ENCODE measurements around the gene CT47B1.
"Not testable (repeated sequence)": the region's sequence is repeated elsewhere in the genome, so short reads cannot be mapped to it uniquely, and the experiment has no call there.

CT47B1 gene

GRCh38 chrX:120875766-120876165, at the start of gene CT47B1:
Gene CT47B1, minus strand, starts transcription at chrX:120875866. Its CDS starts 196 bp downstream, at chrX:120875670.
- H2AFZ ChIP-seq (ENCODE audit: low read length, unreplicated experiment); H3K4me3 ChIP-seq (ENCODE audit: low read depth, low read length); H3K36me3 ChIP-seq (ENCODE audit: insufficient read depth, low read length); H3K27ac ChIP-seq (ENCODE audit: low read depth, low read length); H3K4me1 ChIP-seq (ENCODE audit: control insufficient read depth, insufficient read depth, low read length, unreplicated experiment); H3K79me2 ChIP-seq (ENCODE audit: control insufficient read depth, insufficient read depth, low read length, unreplicated experiment); H3K27me3 ChIP-seq (ENCODE audit: insufficient read depth, low read length): not testable (repeated sequence)

GRCh38 chrX:120874678-120875557, 748 bp downstream of the CT47B1 start:
- Histone ChIP-seq H3K27me3 (ENCODE audit: insufficient read depth, low read length) (no peaks in the 10 kb centered on the region), H3K36me3 (ENCODE audit: insufficient read depth, low read length) (no peaks in the 10 kb centered on the region), H3K27ac (ENCODE audit: low read depth, low read length) (no peak overlapping the region), H3K4me3 (ENCODE audit: low read depth, low read length) (no peak overlapping the region), H3K4me1 (ENCODE audit: control insufficient read depth, insufficient read depth, low read length, unreplicated experiment) (no peaks in the 10 kb centered on the region), H2AFZ (ENCODE audit: low read length, unreplicated experiment) (no peak overlapping the region), H3K79me2 (ENCODE audit: control insufficient read depth, insufficient read depth, low read length, unreplicated experiment) (no peaks in the 10 kb centered on the region)

- Histone ChIP-seq H2AFZ (ENCODE audit: low read length, unreplicated experiment) (no peak overlapping the region), H3K4me1 (ENCODE audit: control insufficient read depth, insufficient read depth, low read length, unreplicated experiment) (no peaks in the 10 kb centered on the region), H3K27ac (ENCODE audit: low read depth, low read length) (no peak overlapping the region), H3K4me3 (ENCODE audit: low read depth, low read length) (no peak overlapping the region), H3K27me3 (ENCODE audit: insufficient read depth, low read length) (no peaks in the 10 kb centered on the region), H3K36me3 (ENCODE audit: insufficient read depth, low read length) (no peaks in the 10 kb centered on the region), H3K79me2 (ENCODE audit: control insufficient read depth, insufficient read depth, low read length, unreplicated experiment) (no peaks in the 10 kb centered on the region)
These were observed 18.4 kb downstream of the CT47B1 start for GRCh38 chrX:120857240-120857639.

DNA sequence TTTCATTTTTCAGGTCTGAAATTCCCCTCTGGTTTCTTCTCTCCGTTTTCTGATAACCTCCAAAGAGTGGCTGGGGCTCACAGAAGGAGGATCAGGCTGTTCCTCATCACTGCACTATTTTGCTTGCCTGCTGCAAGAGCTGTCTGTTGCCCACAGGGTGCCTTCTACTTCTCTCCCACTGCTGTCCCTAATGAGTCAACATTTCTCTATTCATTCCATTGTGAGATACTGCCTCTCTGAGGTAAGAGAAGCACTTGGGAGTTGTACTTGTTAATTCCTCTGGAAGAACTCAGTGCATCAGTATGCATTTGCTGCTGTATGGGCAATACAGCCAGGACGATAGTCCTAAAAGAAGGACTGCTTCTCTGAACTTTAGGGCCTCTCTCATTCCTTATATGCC, 34.8 kb downstream of the CT47B1 start:
- Histone ChIP-seq H3K27ac (ENCODE audit: low read depth, low read length) (no peak overlapping the region), H3K4me1 (ENCODE audit: control insufficient read depth, insufficient read depth, low read length, unreplicated experiment) (peaks cover 7% of the 10 kb centered on the region), H2AFZ (ENCODE audit: low read length, unreplicated experiment) (no peak overlapping the region), H3K4me3 (ENCODE audit: low read depth, low read length) (no peak overlapping the region), H3K27me3 (ENCODE audit: insufficient read depth, low read length) (no peaks in the 10 kb centered on the region), H3K79me2 (ENCODE audit: control insufficient read depth, insufficient read depth, low read length, unreplicated experiment) (no peaks in the 10 kb centered on the region), H3K36me3 (ENCODE audit: insufficient read depth, low read length) (no peaks in the 10 kb centered on the region)

DNA sequence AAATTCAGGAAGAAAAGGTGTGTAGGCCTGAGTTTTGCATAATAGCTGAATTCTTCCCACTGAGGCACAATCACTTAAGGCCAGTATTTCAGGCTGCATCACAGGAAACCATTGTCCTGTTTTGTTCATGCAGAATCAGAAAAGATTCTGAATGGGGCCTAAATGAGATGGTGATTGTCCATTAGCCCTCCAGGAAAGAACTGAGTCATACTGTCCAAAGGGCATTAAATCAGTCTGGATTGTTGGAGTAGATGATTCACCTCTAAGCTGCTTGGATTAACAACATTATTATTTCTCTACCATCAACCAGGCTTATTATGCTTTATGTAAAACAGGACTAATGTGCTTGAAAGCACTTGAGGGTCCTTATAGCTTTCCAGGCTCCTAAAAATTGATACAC, 36.2 kb downstream of the CT47B1 start:
- Histone ChIP-seq H3K36me3 (ENCODE audit: insufficient read depth, low read length) (no peaks in the 10 kb centered on the region), H3K4me1 (ENCODE audit: control insufficient read depth, insufficient read depth, low read length, unreplicated experiment) (peaks cover 7% of the 10 kb centered on the region), H3K4me3 (ENCODE audit: low read depth, low read length) (no peak overlapping the region), H3K27me3 (ENCODE audit: insufficient read depth, low read length) (no peaks in the 10 kb centered on the region), H2AFZ (ENCODE audit: low read length, unreplicated experiment) (no peak overlapping the region), H3K27ac (ENCODE audit: low read depth, low read length) (no peak overlapping the region), H3K79me2 (ENCODE audit: control insufficient read depth, insufficient read depth, low read length, unreplicated experiment) (no peaks in the 10 kb centered on the region)

- not testable (repeated sequence) for H3K27me3 ChIP-seq (ENCODE audit: insufficient read depth, low read length); H3K27ac ChIP-seq (ENCODE audit: low read depth, low read length); H3K79me2 ChIP-seq (ENCODE audit: control insufficient read depth, insufficient read depth, low read length, unreplicated experiment)
These were observed 48.5 kb downstream of the CT47B1 start for GRCh38 chrX:120827213-120827612.

DNA sequence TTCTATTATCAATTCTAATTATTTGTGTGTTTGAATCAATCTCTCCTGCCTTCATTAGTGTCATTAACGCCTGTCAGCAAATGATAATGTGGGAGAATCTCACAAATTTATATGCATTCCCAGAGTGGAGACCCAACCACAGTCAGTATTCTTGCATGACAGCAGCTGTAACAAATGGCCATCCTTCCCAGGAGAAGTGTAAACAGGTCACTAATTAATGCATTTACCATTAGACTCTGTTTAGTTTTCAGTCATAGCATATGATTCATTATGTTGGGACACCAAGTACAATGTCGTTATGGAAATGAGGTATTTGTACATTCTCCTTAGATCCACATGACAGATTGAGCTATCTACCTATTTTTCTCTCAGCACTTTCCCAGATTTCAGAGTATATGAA, 50.5 kb downstream of the CT47B1 start:
- Histone ChIP-seq H3K27me3 (ENCODE audit: insufficient read depth, low read length) (no peaks in the 10 kb centered on the region), H3K36me3 (ENCODE audit: insufficient read depth, low read length) (no peaks in the 10 kb centered on the region), H2AFZ (ENCODE audit: low read length, unreplicated experiment) (no peak overlapping the region), H3K4me1 (ENCODE audit: control insufficient read depth, insufficient read depth, low read length, unreplicated experiment) (peaks cover 6% of the 10 kb centered on the region), H3K27ac (ENCODE audit: low read depth, low read length) (no peak overlapping the region), H3K79me2 (ENCODE audit: control insufficient read depth, insufficient read depth, low read length, unreplicated experiment) (no peaks in the 10 kb centered on the region), H3K4me3 (ENCODE audit: low read depth, low read length) (no peak overlapping the region)

More at GRCh38 chrX:120827213-120827612, 48.5 kb downstream of the CT47B1 start:
- H3K4me3 ChIP-seq (ENCODE audit: low read depth, low read length); H3K36me3 ChIP-seq (ENCODE audit: insufficient read depth, low read length); H3K4me1 ChIP-seq (ENCODE audit: control insufficient read depth, insufficient read depth, low read length, unreplicated experiment); H2AFZ ChIP-seq (ENCODE audit: low read length, unreplicated experiment): not testable (repeated sequence)

DNA sequence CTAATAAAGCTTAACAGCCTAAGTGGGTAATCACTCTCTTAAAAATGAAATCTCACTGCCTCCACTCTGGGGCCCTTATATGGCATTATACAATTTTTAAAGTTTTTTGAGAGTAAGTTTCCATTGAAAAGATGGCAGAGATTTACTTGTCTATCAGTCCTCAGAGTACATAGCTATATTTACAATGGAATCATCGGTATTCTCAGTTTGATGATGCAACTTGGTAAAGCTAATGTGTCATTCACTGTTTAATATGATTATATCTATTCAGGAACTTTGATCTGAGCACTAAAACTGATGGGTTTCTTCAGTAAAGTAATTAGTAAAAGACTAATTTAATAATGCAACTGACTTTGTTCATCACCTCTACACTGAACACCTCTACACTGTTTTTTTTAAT, 51.6 kb downstream of the CT47B1 start:
- Histone ChIP-seq H3K79me2 (ENCODE audit: control insufficient read depth, insufficient read depth, low read length, unreplicated experiment) (no peaks in the 10 kb centered on the region), H3K36me3 (ENCODE audit: insufficient read depth, low read length) (no peaks in the 10 kb centered on the region), H3K4me1 (ENCODE audit: control insufficient read depth, insufficient read depth, low read length, unreplicated experiment) (peaks cover 6% of the 10 kb centered on the region), H3K27ac (ENCODE audit: low read depth, low read length) (no peak overlapping the region), H3K27me3 (ENCODE audit: insufficient read depth, low read length) (no peaks in the 10 kb centered on the region), H3K4me3 (ENCODE audit: low read depth, low read length) (no peak overlapping the region), H2AFZ (ENCODE audit: low read length, unreplicated experiment) (no peak overlapping the region)

- H3K27me3 ChIP-seq (ENCODE audit: insufficient read depth, low read length): no peaks in the 10 kb centered on the region
- H3K4me1 ChIP-seq (ENCODE audit: control insufficient read depth, insufficient read depth, low read length, unreplicated experiment): peaks cover 6% of the 10 kb centered on the region
- H3K79me2 ChIP-seq (ENCODE audit: control insufficient read depth, insufficient read depth, low read length, unreplicated experiment): no peaks in the 10 kb centered on the region
- H3K4me3 ChIP-seq (ENCODE audit: low read depth, low read length): no peak overlapping the region
- no peak overlapping the region for H2AFZ ChIP-seq (ENCODE audit: low read length, unreplicated experiment)
- no peaks in the 10 kb centered on the region for H3K36me3 ChIP-seq (ENCODE audit: insufficient read depth, low read length)
- no peak overlapping the region for H3K27ac ChIP-seq (ENCODE audit: low read depth, low read length)
These were observed 52.1 kb downstream of the CT47B1 start for GRCh38 chrX:120823556-120823955.

Data from ACC112 (cell line).